ENCODE measurements around the gene TAF10.

Gene TAF10

GRCh38 chr11:6623391-6624363 is 11.7 kb upstream of the TAF10 start:
- no peak for DNase-seq (ENCODE audit: low read depth)

- DNase-seq (ENCODE audit: low read depth), result no peak
Measured at GRCh38 chr11:6622261-6623171, 10.5 kb upstream of the TAF10 start.

- DNase-seq (ENCODE audit: low read depth), result no peak
Measured at GRCh38 chr11:6621711-6622211, 9.7 kb upstream of the TAF10 start.

- no peak for DNase-seq (ENCODE audit: low read depth)
Measured at GRCh38 chr11:6620636-6621035, 8.6 kb upstream of the TAF10 start.

- DNase-seq (ENCODE audit: low read depth), result peak; percentile 90
Measured at GRCh38 chr11:6619004-6619745, 7.2 kb upstream of the TAF10 start, which contains the start of gene TPP1. Gene TPP1 (minus strand): TSS chr11:6619422. CDS start chr11:6619400, 22 bp downstream.

GRCh38 chr11:6618117-6619003 is 6.3 kb upstream of the TAF10 start:
- DNase-seq (ENCODE audit: low read depth), result no peak

- DNase-seq (ENCODE audit: low read depth), result no peak
Measured at GRCh38 chr11:6617315-6617781, 5.3 kb upstream of the TAF10 start.

- no peak for DNase-seq (ENCODE audit: low read depth)
Measured at GRCh38 chr11:6616596-6617250, 4.7 kb upstream of the TAF10 start.

- no peak for DNase-seq (ENCODE audit: low read depth)
Measured at GRCh38 chr11:6615882-6616585, 4.0 kb upstream of the TAF10 start.

- DNase-seq (ENCODE audit: low read depth), result no peak
Measured at GRCh38 chr11:6615046-6615445, 3.0 kb upstream of the TAF10 start.

GRCh38 chr11:6614446-6614845 is 2.4 kb upstream of the TAF10 start:
- no peak for DNase-seq (ENCODE audit: low read depth)

- no peak for DNase-seq (ENCODE audit: low read depth)
Measured at GRCh38 chr11:6613496-6613895, 1.5 kb upstream of the TAF10 start.

- DNase-seq (ENCODE audit: low read depth), result no peak
Measured at GRCh38 chr11:6611963-6612212, 128 bp downstream of the TAF10 start.

- DNase-seq (ENCODE audit: low read depth), result no peak
Measured at GRCh38 chr11:6611092-6611962, 689 bp downstream of the TAF10 start.

- no peak for DNase-seq (ENCODE audit: low read depth)
Measured at GRCh38 chr11:6610591-6610990, 1.4 kb downstream of the TAF10 start.

- no peak for DNase-seq (ENCODE audit: low read depth)
Measured at GRCh38 chr11:6609502-6610015, 2.5 kb downstream of the TAF10 start.

- no peak for DNase-seq (ENCODE audit: low read depth)
Measured at GRCh38 chr11:6608726-6609501, 3.1 kb downstream of the TAF10 start.

- no peak for DNase-seq (ENCODE audit: low read depth)
Measured at GRCh38 chr11:6608011-6608410, 4.0 kb downstream of the TAF10 start.

Measured in HS-27A (cell line).